NCI-H2227 (cell line): ENCODE results near the gene NFIB.

Source experiments
- DNase-seq: peaks from one replicate; lab custom pipeline; 2025; ENCODE audit not compliant: unreplicated experiment; lab: John Stamatoyannopoulos, UW

Gene NFIB

DNA sequence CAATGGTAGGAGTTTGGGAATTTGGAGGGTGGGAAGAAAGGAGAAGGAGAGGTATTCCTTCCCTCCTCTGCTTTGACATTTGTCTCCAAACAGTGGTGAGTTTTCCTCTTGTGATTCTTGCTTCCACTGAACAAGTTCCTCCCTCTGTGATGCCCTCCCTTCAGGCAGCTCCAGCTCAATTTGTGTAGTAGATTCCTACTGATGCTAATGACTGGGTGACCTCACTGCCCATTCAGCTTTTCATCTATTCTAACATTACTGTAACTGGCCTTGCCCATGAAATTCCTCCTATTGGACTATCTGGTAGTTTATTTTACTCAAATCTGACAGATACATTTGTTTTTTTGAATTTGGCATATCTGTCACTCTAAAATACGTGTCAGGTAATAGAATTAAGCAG is 121.4 kb downstream of the NFIB start:
- no peak for DNase-seq

DNA sequence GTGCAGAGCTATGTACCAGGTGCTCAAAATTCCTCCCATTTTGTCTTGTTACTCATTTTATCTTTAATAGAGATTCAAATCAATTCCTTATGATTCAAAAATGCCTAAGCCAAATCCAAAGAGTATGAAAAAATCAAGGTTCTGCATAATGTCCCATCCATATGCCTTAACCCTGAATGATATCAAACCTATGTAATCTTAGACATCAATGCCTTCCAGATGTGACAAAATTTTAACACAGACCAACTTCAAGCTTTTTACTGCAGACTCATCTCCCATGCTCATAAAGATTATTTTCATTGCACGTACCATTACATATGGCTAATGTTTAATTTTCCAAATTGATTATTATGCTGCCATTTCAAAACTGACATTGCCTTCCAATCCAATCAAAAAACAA is 122.4 kb downstream of the NFIB start:
- DNase-seq: no peak

DNA sequence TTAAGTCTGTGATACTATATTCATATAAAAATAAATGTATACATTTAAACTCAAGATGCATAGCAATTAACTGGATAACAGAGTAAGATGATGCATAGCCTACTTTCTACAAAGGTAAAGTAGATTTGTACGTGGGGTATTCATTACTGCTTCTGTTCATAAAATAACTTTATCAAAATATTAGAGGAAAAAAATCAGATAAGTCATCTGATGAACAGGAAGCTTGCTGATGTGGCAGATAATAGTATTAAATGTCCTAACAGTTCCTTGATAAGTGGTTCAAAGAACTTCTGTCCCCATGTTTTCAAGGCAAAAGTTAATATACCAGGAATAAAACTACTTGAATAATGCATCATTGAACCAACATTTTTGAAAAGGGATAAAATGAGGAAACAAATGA is 123.7 kb downstream of the NFIB start:
- no peak for DNase-seq

DNA sequence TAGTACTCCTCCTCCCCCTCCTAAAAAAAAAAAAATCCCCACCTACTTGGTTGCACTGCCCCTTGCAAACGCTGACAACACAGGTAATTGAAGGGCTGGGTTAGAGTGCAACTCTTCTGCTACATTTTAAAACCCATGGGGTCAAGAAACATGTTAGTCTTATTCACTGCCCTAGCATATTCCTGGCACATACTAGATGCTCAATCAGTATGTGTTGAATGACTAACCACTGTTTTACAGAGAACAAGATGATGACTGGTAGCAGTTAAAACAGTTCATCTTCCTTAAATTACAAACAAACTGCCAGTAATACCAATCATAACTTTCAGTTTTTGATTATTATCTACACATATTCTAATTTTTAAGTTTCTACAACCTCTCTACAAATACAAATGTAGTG is 124.4 kb downstream of the NFIB start:
- no peak for DNase-seq

DNA sequence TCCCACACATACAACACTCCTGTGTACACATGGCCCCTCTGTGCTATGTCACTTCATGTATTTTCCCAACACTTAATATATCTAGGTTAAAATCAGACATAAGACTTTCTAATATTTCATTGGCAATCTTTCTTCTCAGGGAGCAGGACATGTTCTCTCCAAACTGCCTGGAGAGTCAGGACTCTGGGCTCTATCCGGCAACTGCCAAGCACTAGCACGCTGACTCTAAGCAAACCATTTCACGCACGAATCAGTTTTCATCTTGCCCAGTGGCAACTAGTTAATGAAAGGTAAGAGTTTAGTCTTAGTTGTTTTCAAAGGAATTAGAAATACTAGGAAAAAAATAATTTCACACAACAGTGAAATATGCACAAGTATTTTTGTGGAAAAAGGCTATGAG is 124.8 kb downstream of the NFIB start:
- no peak for DNase-seq

DNA sequence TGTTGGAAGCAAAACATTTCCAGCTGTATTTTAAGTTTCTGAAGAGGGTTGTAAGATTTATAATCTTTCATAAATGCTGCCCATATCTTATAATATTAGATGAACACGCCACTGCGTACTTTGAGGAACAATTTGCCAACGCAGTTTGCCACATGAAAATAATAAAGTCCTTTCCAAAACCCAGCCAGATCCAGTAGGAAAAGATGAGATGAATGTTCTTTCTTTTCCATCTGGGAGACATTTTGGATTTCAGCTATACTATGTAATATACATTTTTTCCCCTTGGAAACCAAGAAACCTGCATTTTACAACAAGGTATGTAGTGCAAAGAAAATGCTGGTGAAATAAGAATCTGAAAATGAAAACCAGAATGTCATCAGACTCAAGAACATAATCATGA is 125.4 kb downstream of the NFIB start:
- no peak for DNase-seq

DNA sequence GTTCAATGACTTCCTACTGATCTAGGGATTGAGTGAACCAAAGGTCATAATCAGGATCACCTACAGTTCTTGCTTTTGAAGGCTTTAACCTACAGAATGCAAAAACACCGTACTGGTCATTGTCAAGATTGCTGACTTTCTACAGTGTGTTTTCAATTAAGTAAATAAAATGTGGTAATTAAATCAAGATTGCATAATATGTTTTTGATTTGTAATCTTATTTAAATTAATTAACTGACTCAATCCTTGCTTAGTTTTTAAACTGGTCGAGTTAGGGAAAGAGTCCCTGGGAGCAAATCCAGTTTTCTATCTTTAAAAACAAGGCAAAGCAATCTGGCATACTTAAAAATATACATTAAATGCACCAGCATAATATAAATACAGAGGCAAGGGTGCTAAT is 125.9 kb downstream of the NFIB start:
- DNase-seq: no peak

DNA sequence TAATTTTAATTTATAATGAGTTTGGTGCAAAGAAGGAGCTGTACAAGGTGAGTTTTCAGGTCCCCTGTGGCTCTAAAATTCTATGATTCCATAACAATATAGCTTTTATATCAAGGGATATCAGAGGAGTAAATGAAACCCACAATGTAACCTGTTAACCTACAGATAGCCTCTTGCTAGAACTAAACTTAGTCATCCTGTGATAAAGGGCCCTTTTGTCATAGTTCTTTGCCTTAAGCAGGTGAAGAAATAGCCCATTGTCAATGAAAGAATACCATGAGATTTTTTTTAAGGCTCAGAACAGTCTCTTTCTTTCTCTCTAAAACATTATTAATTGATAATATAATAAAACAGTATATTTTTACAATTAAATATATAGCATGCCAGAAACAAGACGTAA is 127.8 kb downstream of the NFIB start:
- no peak for DNase-seq

DNA sequence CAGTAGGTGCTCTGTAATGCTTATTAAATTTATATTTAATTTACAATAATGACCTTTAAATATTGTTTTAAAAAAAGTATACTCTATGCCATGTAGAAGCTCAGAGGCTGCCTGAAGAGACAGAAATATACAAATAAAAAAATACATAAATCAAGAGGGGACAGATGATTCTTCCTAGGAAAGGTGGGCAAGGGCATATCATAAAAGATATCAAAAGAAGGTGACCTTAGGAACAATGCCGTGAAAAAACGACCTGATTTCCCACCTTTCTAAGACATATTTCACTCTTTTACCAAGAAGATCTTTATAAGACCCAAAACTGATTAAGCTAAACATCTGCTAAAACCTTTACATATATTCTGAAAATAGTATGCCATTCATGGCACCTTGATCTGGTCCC is 128.9 kb downstream of the NFIB start:
- no peak for DNase-seq

DNA sequence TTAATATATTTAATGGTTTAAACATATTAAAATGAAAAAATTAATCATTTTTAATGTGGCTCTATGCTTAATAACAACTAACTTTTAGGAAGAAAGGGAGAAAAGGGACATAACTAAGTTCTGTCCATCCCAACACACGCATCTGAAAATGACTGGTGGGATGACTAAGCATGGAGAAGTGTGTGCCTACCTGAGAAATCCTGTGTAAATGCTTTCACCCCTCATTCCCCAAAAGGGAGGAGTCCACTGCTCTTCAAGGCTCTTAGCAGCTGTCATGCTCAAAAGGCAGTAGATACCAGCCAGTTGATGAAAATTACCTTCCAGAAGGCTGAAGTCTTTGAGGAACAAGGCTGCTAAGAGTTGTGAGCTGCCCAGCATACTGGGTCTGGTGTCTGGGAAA is 130.9 kb downstream of the NFIB start:
- DNase-seq: no peak

DNA sequence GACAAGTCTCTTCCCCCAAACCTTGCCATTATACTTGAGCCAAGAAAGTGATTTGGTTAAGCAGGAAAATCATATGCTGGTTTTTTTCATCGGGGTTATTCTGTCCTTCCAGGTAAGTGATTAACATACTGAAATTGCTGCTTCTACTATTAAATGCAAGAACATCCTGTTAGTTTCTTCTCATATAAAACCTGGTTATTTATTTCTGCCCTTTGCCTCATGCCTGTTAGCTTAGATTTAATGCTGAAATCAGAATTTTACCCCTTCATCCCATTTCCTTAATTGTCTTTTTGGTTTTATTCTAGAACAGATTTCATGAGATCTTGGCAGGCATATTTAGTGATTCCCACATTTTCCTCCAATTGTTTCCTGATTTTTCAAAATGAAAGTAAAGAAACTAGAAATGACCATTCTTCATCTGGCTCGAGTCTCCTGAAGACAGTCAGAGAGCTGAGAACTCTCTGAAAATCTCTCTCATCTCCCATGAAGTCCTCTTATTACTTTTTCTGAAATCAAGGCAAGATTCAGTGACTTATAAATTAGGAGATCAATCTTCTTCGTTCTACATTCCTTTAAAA is 132.9 kb downstream of the NFIB start:
- no peak for DNase-seq

DNA sequence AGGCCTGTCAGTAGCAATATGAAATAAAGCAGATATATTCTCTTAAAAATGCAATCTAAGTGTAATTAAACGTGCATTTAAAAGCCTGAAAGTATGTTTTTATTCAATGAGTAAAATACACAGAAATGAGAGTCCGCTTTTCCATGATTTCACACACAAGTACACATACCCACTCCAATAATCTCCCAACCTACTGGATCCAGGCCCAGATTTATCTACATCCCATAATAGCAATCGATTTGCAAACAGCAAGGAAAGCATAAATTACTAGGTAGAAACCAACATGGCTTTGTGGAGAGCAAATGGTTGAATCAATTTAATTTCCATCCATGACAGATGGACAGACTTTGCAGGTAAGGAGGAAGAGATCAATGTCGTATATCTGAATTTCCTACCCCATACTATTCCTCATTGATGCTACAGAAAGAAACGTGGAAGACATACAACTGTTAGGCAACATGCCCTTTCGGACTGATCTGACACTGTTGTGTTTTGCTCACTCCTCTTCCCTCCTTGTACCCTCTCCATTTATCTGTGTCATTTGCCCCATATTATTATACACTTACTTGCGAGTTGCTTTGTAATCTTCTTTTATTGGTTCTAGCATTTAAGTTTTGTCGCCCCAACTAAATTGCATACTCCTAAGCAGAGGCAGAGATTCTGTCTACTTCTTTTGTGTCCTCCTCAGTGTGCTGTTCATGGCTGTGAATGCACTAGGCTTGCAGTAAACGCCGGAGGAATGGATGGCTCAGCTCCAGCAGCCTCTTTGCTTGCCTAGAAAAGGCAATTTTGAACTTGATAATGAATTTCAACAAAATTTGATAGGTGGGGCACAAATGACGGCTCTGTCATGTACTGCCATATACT is 133.6 kb downstream of the NFIB start:
- DNase-seq: peak; percentile 65

DNA sequence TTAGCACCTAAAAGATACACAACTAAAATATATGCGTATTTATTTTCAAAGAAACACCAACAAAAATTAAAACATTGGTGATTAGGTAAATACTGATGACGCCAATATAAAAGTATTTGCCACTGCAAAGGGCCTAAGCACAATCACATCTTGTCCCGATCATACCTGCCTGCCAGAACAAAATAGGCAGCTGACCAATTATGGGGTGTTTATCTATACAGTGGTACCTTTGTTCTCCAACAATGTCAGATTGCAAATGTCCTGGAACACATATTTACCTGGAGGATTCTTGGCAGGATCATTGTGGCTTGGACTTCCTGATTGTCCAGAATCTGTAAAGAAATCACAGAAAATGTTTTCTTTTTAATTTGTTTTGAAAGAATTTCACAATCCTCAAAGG is 134.5 kb downstream of the NFIB start:
- DNase-seq: no peak

DNA sequence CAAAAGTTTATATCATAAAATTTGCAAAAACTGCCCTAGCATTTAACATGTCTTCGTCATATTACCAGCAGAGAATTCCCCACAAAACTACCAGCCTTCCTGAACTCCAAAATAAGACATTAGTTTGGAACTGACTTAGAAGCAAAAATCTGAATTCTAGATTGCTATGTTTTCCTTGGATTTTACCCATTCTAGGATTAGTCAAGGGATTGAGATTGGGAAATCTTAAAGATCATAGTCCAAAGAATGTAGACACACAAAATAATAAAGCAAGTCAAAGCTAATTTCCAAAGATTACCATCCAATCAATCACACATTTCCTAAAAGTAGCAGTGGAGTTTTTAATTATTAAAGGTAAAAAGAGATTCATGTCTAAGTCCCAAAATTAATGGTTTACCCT is 138.2 kb downstream of the NFIB start:
- DNase-seq: no peak

DNA sequence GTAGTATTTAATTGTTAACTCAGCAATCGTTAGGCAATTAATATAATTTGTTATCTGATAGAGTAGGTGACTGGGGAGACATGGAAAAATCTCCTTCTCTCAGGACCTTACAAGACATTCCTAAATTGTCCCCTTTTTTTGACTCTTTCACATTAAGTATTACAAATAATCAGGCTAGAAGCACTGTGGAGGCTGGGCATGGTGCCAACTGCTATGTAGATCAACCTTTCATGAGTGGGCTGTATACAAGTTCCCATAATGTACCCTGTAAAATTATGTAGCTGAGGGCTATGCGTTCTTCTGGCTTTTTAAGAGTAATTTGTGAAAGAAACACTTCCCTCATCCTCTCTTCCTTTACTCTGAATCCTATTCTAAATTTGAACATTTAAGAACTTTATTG is 140.2 kb downstream of the NFIB start:
- DNase-seq: peak; percentile 51

DNA sequence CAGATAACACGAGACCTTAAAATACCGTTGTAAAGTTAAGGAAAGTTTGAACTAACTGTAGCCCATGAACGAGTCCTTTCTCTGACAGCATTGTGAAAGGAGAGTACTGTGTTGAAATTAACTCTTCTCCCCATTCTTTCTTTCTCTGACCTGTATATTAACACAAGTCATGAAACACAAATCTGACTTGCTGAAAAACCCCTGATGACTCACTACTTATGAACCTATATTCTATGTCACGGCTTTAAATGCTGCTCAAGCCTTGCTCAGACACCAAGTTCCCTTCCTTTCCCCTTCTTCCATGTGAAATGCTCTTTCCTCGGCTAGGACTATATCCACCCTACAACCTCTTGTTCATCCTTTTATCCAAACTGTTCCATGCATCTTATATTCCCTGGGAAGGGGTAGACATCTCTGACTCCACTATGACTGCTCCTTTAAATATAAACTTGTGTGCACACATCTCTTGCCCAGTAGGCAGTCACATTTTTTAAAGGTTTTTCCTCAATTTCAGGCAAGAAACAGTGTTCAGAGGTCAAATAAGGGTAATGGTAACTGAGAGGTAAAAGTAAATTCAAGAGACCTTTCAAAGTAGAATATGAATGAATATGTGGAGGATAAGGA is 142.9 kb downstream of the NFIB start:
- DNase-seq: no peak

DNA sequence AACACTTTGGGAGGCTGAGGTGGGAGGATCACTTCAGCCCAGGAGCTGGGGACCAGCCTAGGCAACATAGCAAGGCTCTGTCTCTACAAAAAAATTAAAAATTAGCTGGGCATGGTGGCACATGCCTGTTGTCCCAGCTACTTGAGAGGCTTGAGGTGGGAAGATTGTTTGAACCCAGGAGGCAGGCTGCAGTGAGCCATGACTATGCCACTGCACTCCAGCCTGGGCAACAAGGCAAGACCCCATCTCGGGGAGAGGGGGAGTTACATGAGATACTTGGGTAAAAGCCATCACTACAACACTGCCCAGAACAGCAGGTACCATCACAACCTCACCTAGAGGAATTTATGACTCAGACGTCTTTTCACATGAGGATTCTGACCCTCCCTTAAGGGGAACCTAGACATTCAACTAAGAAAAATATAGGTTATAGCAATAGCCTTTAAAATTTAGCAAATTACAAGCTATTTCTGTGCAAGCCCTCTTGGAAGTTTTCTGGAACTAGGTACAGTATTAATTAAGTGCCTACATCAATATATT is 143.5 kb downstream of the NFIB start:
- DNase-seq: no peak

DNA sequence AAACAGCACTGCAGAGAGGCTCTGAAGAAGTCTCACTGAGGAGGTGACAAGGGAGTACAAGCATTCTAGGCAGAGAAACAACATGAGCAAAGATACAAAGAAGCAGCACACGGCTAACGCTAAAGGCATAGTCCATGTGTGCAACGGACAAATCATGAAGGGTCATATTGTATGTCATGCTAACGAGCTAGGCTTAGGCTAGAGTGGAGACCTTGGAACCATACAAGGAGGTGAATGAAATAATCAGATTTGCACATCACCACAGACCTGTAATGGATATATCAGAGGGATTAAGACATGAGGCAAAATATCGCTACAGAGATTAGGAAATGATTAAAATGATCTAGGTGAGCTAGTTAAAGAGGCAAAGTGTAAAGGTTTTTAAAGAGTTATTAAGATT is 145.6 kb downstream of the NFIB start:
- DNase-seq: no peak

DNA sequence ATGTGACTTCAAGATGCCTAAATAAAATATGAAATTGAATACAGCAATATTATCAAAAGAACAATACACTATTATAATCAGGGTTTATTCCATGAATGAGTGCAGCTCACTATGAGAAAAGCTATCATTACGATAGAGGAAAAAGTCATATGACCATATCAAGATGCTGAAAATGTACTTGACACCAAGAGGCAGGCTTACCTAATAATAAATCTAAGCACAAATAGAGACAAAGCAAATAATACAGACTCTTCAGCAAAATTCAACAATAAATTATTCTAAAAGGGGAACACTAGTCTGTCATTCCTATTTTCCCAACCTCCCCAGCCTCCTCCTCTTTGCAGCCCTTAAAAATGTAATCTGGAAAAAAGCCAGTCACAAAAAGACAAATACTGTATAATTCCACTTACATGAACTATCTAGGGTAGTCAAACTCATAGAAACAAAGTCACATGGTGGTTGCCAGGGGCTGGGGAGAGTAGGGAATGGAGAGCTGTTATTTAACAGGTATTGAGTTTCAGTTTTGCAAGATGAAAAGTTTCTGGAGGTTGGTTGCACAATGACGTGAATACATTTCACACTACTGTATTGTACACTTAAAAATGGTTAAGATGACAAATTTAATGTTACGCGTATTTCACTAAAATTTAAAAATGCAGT is 148.4 kb downstream of the NFIB start:
- DNase-seq: no peak

DNA sequence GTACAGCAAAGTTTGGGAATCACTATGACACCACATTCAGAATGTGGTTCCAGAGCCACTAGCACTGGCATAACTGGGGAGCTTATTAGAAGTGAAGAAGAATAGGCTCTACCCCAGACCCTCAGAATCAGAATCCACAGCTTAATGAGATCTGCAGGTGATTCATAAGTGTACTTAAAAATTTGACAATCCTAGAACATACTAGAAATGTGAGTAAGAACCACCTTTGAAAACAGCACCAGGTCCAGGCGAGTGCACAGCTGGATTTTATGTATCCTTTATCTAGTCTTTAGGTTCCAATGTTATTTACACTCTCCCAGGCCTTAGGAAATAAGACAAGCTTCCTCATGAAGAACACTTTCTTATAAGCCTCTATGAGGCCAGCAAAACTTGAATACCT is 149.0 kb downstream of the NFIB start:
- DNase-seq: no peak

DNA sequence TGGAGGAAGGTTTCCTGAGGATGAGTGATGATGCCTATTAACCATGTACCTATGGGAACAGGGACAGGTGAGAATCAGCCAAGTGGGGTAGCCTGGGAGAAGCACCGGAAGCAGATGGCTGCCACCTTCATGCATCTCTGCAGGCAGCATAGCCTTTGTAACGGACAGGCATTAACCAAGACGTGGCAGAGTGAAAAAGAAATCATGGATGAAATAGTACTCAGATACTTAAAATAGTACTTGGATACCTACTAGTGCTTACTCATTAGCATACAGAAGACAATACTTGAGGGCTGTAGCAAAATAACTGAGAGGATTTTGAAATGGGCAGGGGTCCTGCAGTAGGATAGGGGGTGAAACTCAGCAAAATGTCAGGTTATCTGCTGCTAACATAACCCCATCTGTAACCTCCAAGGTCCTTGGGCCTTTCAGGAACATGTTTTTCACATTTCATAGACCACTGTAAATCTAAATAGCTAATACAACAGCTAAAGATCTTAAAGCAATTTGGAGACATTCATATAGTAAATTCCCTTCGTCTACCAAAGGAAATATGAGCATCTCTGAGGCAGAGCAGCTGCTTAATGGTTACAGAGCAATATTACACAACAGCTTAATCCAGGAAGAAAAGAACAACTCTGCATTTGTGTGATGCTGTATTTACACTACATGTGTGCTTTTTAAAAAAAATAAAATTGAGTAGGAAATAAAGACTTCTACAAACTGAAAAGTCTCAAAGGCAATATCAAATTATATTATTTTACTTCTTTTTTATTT is 154.3 kb downstream of the NFIB start:
- no peak for DNase-seq
